Effector memory CD4-positive, alpha-beta T cell (primary cell): Measurements from ENCODE around the gene LHFPL6.

Source experiments
- DNase-seq, 3 donors: peaks; one replicate each; pipeline ENCODE4 v3.0.0-alpha.2; 2020
- H3K27ac ChIP-seq: 2 replicates; pipeline ENCODE4 v1.7.0; 2013; ENCODE audit warnings: mild to moderate bottlenecking, low read length, moderate library complexity; ENCODE audit not compliant: insufficient read depth, poor library complexity, severe bottlenecking
- H3K27me3 ChIP-seq: replicated peaks from 2 replicates; pipeline ENCODE4 v1.7.0; 2013; ENCODE audit warnings: mild to moderate bottlenecking, low read length; ENCODE audit not compliant: insufficient read depth, control insufficient read depth, poor library complexity, severe bottlenecking
- H3K36me3 ChIP-seq: 2 replicates; pipeline ENCODE4 v1.7.0; 2013; ENCODE audit warnings: mild to moderate bottlenecking, low read length, moderate library complexity; ENCODE audit not compliant: control insufficient read depth, insufficient read depth
- H3K4me1 ChIP-seq: 2 replicates; pipeline ENCODE4 v1.7.0; 2013; ENCODE audit warnings: low read length, mild to moderate bottlenecking; ENCODE audit not compliant: control insufficient read depth, insufficient read depth, poor library complexity, severe bottlenecking
- H3K4me3 ChIP-seq: 2 replicates; pipeline ENCODE4 v1.7.0; 2013; ENCODE audit warnings: low read length, low read depth, mild to moderate bottlenecking; ENCODE audit not compliant: insufficient read depth, poor library complexity, severe bottlenecking
- H3K9me3 ChIP-seq: 2 replicates; pipeline ENCODE4 v1.7.0; 2013; ENCODE audit warnings: mild to moderate bottlenecking, low read length, moderate library complexity; ENCODE audit not compliant: control insufficient read depth

The LHFPL6 gene

DNA sequence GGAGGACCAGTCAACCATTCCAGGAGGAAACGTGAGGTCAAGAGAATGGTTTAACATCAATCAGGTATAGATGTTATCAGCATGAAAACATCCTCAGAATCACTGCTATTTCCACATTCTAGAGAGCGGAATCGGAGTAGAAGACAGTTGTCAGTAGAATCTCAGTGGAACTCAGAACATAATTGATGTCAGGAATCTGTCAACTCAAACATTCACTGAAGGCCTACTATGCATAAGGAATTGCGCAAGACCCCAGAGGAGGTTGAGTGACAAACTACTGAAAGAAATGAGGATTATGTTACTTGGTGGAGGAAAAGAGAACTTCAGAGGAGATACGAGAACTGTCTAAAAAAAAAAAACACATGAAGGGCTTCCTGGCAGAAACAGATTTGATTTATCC is 97.8 kb downstream of the LHFPL6 start:
- Histone ChIP-seq H3K36me3 (no peaks in the 10 kb centered on the region), H3K27me3 (no peaks in the 10 kb centered on the region), H3K4me3 (no peak overlapping the region), H3K27ac (no peak overlapping the region), H3K4me1 (no peaks in the 10 kb centered on the region), H3K9me3 (no peaks in the 10 kb centered on the region)
- DNase-seq, result no peak

DNA sequence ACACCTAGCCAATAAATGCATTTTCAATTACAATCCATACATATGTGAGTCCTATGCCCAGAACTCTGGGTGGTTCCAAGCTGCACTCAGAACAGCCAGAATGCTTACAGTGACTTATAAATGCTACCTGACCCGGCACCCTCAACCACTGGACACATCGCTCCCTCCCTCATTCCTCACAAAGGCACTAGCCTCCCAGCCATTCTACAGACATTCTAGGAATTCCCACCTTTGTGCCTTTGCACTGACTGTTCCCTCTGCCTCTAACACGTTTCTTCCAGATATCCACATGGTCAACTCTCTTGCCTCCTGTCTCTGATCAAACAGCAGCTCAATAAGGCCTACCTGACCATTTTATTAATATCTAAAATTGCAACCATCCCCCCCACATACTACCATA is 99.9 kb downstream of the LHFPL6 start:
- Histone ChIP-seq H3K36me3 (no peaks in the 10 kb centered on the region), H3K27me3 (no peaks in the 10 kb centered on the region), H3K4me1 (no peaks in the 10 kb centered on the region), H3K27ac (no peak overlapping the region), H3K9me3 (no peaks in the 10 kb centered on the region), H3K4me3 (no peak overlapping the region)
- DNase-seq, result no peak

DNA sequence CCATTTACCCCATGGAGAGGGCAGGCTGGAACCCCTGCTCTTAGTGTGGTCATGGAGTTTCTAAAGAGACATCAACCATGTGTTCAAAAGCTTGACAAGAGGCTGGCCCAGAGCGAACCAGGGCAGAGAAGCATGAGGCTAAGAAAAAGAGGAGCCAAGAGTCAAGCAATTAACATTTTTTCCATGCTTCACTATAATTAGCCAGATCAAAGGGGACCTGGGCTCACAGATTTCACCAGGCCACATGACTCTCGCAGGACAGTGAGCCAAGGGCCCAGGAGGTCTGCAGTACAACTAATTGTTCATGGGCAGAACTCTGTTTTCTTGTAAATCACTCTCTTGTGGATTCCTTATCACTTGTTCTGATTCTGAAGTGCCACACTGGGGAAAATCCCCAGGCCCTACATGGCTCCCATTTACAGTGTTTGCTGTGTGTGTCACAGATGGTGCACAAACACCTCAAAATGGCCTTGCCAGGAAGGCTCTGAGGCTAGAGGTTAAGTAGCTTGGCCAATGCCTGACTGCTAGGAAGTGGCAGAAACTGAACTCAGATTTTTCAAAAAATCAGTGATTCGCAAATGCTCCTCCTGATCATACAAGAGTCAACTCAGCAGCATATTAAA is 101.2 kb downstream of the LHFPL6 start:
- Histone ChIP-seq H3K27ac (no peak overlapping the region), H3K4me3 (no peak overlapping the region)
- DNase-seq, result no peak

DNA sequence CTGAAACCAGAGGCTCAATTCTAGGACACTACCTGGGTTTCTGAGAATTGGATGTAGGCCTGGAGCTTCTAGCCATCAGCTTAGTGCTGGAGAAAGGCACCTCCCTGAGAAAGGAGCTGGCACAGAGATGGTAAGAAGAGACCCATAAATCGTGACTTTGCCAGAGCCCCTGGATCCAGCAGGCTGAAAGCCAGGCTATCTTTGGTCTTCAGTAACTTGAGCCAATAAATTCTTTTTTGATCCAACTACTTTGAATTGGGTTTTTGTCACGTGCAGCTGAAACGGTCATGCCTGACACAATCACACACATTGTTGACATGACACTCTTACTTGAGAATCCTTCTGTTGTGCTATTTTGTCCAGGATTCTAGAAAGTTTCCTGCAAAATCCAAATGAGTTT is 103.4 kb downstream of the LHFPL6 start:
- Histone ChIP-seq H3K36me3 (no peaks in the 10 kb centered on the region), H3K9me3 (no peaks in the 10 kb centered on the region), H3K27ac (no peak overlapping the region), H3K4me3 (no peak overlapping the region), H3K4me1 (no peaks in the 10 kb centered on the region), H3K27me3 (no peaks in the 10 kb centered on the region)
- no peak for DNase-seq

More for the DNA sequence above, 101.2 kb downstream of the LHFPL6 start:
- Histone ChIP-seq H3K36me3 (no peaks in the 10 kb centered on the region), H3K4me1 (no peaks in the 10 kb centered on the region), H3K9me3 (no peaks in the 10 kb centered on the region), H3K27me3 (no peaks in the 10 kb centered on the region)

DNA sequence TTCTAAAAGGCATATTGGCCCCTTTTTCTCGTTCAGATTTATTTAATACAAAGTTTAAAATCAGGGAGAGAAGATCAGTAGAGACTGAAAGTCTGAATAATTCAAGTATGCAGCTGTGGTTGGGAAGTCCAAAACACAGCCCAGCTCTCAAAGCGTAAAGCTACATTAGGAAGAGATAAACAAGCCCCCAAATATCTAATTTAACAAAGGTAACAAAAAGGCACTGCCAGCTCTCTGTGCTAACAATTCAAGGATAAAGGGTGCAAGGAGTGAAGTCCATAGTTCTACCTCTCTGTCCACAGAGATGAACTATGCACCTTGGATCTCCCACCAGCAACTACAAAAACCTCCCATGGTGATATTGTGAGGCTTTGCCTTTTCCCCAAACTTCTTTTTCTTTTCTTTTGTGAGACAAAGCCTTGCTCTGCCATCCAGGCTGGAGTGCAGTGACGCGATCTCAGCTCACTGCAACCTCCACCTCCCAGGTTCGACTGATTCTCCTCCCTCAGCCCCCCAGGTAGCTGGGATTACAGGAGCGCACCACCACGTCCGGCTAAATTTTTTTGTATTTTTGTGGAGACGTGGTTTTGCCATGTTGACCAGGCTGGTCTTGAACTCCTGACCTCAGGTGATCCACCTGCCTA is 104.4 kb downstream of the LHFPL6 start:
- Histone ChIP-seq H3K4me1 (no peaks in the 10 kb centered on the region), H3K36me3 (no peaks in the 10 kb centered on the region), H3K4me3 (no peak overlapping the region), H3K27me3 (no peaks in the 10 kb centered on the region), H3K9me3 (no peaks in the 10 kb centered on the region), H3K27ac (no peak overlapping the region)
- no peak for DNase-seq

DNA sequence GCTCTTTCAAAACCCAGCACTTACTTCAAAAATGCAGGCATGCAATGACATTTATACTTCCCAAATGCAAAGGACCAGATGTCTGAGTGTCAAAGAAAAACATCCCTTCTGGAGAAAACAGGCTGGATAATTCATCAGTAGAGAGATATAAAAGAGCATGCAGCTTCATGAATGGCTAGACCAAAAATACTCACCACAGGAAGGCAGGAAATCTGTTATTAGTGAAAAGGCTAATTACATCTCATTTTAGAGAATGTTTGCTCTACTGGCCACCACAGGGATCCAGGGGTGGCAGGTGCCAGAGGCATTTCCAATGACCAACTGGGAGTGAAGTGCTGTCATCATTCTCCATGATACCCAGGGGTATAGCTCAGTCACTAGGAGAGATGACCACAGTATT is 106.5 kb downstream of the LHFPL6 start:
- DNase-seq, result no peak
- H3K27me3 ChIP-seq, result no peaks in the 10 kb centered on the region
- H3K4me3 ChIP-seq, result no peak overlapping the region
- no peak overlapping the region for H3K27ac ChIP-seq
- no peaks in the 10 kb centered on the region for H3K4me1 ChIP-seq
- no peaks in the 10 kb centered on the region for H3K9me3 ChIP-seq
- H3K36me3 ChIP-seq, result no peaks in the 10 kb centered on the region

DNA sequence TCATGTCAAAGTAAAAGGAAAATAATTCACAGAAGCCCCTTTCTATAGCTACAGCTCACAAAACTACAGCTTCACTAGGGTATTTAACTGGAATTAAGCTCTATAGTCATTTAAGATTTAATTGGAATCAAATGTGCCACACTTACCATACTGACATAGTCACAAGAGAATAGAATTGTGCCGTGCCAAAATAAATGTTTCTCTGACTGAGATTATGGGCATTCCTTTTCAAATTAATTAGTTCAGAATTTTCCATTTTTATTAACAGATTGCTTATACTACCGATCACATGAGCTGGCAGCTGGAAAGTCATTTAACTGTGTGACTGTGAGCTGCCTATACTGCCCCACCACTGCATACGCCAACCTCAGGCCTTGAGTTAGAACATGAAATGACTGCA is 108.4 kb downstream of the LHFPL6 start:
- no peaks in the 10 kb centered on the region for H3K4me1 ChIP-seq
- no peak for DNase-seq
- H3K36me3 ChIP-seq, result no peaks in the 10 kb centered on the region
- H3K27ac ChIP-seq, result no peak overlapping the region
- H3K27me3 ChIP-seq, result no peaks in the 10 kb centered on the region
- H3K4me3 ChIP-seq, result no peak overlapping the region
- H3K9me3 ChIP-seq, result no peaks in the 10 kb centered on the region

DNA sequence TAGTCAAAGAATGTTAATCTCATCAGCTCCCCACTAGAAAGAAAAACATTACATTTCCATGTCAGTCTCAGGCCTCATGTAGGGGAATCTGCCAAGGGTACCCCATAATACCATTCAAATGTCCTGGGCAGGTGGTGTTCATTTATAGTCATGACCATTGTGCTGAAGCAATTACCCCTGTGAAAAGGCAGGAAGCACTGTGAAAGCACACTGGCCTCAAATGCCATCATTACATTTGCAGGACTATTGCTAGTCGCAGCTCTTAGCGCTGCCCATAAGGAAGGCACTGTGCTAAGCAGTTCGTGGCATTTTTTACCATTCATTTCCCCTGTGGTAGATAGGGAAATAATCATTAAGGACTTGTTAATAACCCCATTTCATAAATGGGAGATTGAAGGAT is 109.0 kb downstream of the LHFPL6 start:
- DNase-seq, result no peak
- H3K36me3 ChIP-seq, result no peaks in the 10 kb centered on the region
- H3K27me3 ChIP-seq, result no peaks in the 10 kb centered on the region
- no peak overlapping the region for H3K27ac ChIP-seq
- H3K4me1 ChIP-seq, result no peaks in the 10 kb centered on the region
- H3K4me3 ChIP-seq, result no peak overlapping the region
- H3K9me3 ChIP-seq, result no peaks in the 10 kb centered on the region

DNA sequence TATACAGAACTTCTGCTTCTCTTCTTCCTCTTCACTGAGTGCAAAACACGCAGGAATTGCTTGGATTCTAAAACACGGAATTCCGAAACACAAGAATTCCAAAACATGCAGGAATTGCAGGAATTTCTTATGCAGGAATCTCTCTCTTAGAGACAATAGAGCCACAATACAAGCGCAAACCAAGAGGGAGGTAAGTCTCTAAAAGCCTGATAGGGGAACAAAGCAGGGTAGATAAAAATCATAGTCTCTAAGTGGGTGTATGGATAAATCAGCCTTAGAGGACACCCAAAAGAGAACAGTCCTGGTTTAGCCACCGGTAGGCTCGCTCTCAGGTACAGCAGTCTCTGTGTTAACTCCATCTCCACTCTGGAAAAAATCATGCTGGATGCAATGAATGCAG is 112.9 kb downstream of the LHFPL6 start:
- Histone ChIP-seq H3K36me3 (no peaks in the 10 kb centered on the region), H3K4me1 (no peaks in the 10 kb centered on the region)

DNA sequence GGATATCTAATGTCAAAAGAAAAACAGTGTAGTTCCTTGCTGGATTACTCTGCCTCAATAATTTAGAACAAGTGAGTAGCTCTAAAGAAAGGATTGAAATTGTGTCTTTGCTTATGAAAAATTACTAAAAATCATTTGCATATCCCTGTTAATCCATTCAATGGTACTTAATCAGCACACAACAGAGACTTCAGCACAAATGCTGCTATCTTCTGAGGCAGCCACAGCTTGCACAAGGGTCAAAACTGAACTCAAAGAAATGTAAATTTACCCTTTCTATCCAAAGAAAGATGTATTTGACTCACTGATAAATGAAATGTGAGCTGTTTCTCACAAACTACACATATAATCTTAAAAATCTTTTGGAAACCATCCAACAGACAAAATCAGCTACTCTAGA is 116.2 kb downstream of the LHFPL6 start:
- no peaks in the 10 kb centered on the region for H3K4me1 ChIP-seq
- H3K27me3 ChIP-seq, result no peaks in the 10 kb centered on the region
- no peaks in the 10 kb centered on the region for H3K36me3 ChIP-seq
- H3K9me3 ChIP-seq, result no peaks in the 10 kb centered on the region
- DNase-seq, result no peak
- H3K27ac ChIP-seq, result no peak overlapping the region
- H3K4me3 ChIP-seq, result no peak overlapping the region

More for the DNA sequence above, 112.9 kb downstream of the LHFPL6 start:
- DNase-seq, result no peak
- no peak overlapping the region for H3K27ac ChIP-seq
- no peaks in the 10 kb centered on the region for H3K27me3 ChIP-seq
- H3K4me3 ChIP-seq, result no peak overlapping the region
- H3K9me3 ChIP-seq, result no peaks in the 10 kb centered on the region
